GM11168 (cell line): ENCODE measurements around the gene CNIH3.

ENCODE experiments used
- in situ Hi-C: fragments of 300-500 bp; cut with MboI; formaldehyde crosslinking; loops from one replicate; pipeline ENCODE4 v1.12.0; 2022; ENCODE audit warnings: low sequenced_read_pairs; ENCODE audit not compliant: unreplicated experiment

CNIH3 gene

GRCh38 chr1:224612246-224612645, 3.9 kb upstream of the CNIH3 start:
- in situ Hi-C loops, result no loop called here

- in situ Hi-C loops, result no loop called here
Measured at GRCh38 chr1:224613486-224613885, 2.6 kb upstream of the CNIH3 start.

GRCh38 chr1:224616756-224617409, 766 bp downstream of the CNIH3 start:
- in situ Hi-C loops, result no loop called here

GRCh38 chr1:224617410-224618355, 1.6 kb downstream of the CNIH3 start:
- in situ Hi-C loops, result no loop called here

GRCh38 chr1:224619209-224619608, 3.1 kb downstream of the CNIH3 start:
- in situ Hi-C loops, result no loop called here

GRCh38 chr1:224620105-224620504, 4.0 kb downstream of the CNIH3 start:
- in situ Hi-C loops, result no loop called here

GRCh38 chr1:224621813-224622682, 5.9 kb downstream of the CNIH3 start:
- in situ Hi-C loops, result no loop called here

GRCh38 chr1:224622831-224623230, 6.7 kb downstream of the CNIH3 start:
- in situ Hi-C loops, result no loop called here

- in situ Hi-C loops, result no loop called here
Measured at GRCh38 chr1:224623310-224623714, 7.2 kb downstream of the CNIH3 start.

GRCh38 chr1:224623743-224624333, 7.7 kb downstream of the CNIH3 start:
- in situ Hi-C loops, result no loop called here

- in situ Hi-C loops, result no loop called here
Measured at GRCh38 chr1:224624432-224624831, 8.3 kb downstream of the CNIH3 start.

GRCh38 chr1:224626042-224626441, 9.9 kb downstream of the CNIH3 start:
- in situ Hi-C loops, result no loop called here

- in situ Hi-C loops, result no loop called here
Measured at GRCh38 chr1:224629965-224630364, 13.8 kb downstream of the CNIH3 start.

GRCh38 chr1:224631462-224632115, 15.5 kb downstream of the CNIH3 start:
- in situ Hi-C loops, result no loop called here

GRCh38 chr1:224632381-224632871, 16.3 kb downstream of the CNIH3 start:
- in situ Hi-C loops, result no loop called here

GRCh38 chr1:224632921-224633321, 16.8 kb downstream of the CNIH3 start:
- in situ Hi-C loops, result no loop called here

- in situ Hi-C loops, result no loop called here
Measured at GRCh38 chr1:224635356-224635755, 19.2 kb downstream of the CNIH3 start.

GRCh38 chr1:224637515-224637914, 21.4 kb downstream of the CNIH3 start:
- in situ Hi-C loops, result no loop called here

- in situ Hi-C loops, result no loop called here
Measured at GRCh38 chr1:224637936-224638335, 21.8 kb downstream of the CNIH3 start.
